GM23338 (cell line): ENCODE data around the gene TRIO.

Experiments
- CREB1 ChIP-seq: fragments of 250-450 bp; sonication (Bioruptor Pico); IDR thresholded peaks from 2 replicates; pipeline ENCODE4 v1.5.0; 2020; ENCODE audit warnings: low read depth, mild to moderate bottlenecking, moderate library complexity
- CTCF ChIP-seq, 2 experiments: fragments of 200-600 bp in 1 of 2; sonication (generic) in 1 of 2; conservative IDR thresholded peaks; 2 replicates each; pipeline versions ENCODE4 v1.5.1 to v1.6.1; 2016 to 2017; ENCODE audit warnings: antibody characterized with exemption in 2 of 2, low read depth in 2 of 2, mild to moderate bottlenecking in 2 of 2, moderate library complexity in 1 of 2
- ETS1 ChIP-seq: IDR thresholded peaks from 2 replicates; pipeline ENCODE4 v1.6.1; 2016; ENCODE audit warnings: antibody characterized with exemption
- EZH2 ChIP-seq: fragments of 200-600 bp; sonication (generic); IDR thresholded peaks from one replicate; pipeline ENCODE4 v1.8.0; 2017; ENCODE audit warnings: antibody characterized with exemption, mild to moderate bottlenecking, low read depth; ENCODE audit not compliant: unreplicated experiment
- EZH2phosphoT487 ChIP-seq: fragments of 200-600 bp; sonication (generic); IDR thresholded peaks from one replicate; pipeline ENCODE4 v1.8.1; 2018; ENCODE audit warnings: antibody characterized with exemption; ENCODE audit not compliant: unreplicated experiment
- JUNB ChIP-seq: IDR thresholded peaks from one replicate; pipeline ENCODE4 v1.6.1; 2016; ENCODE audit warnings: antibody characterized with exemption; ENCODE audit not compliant: unreplicated experiment
- NANOG ChIP-seq: IDR thresholded peaks from 2 replicates; pipeline ENCODE4 v1.6.1; 2016; ENCODE audit warnings: antibody characterized with exemption, borderline replicate concordance
- POLR2AphosphoS5 ChIP-seq: IDR thresholded peaks from 2 replicates; pipeline ENCODE4 v1.6.1; 2016; ENCODE audit warnings: antibody characterized with exemption, low read depth
- STAT1 ChIP-seq: IDR thresholded peaks from one replicate; pipeline ENCODE4 v1.6.1; 2016; ENCODE audit warnings: antibody characterized with exemption; ENCODE audit not compliant: unreplicated experiment
- ZNF331 ChIP-seq: fragments of 250-450 bp; sonication (Bioruptor Pico); IDR thresholded peaks from 2 replicates; pipeline ENCODE4 v1.5.0; 2020; ENCODE audit warnings: low read depth, mild to moderate bottlenecking, moderate library complexity
- TF ChIP-seq, protein P1 (sequence below): IDR thresholded peaks from one replicate; pipeline ENCODE4 v1.6.1; 2018; ENCODE audit warnings: antibody characterized with exemption; ENCODE audit not compliant: unreplicated experiment

- no peak for TF ChIP-seq CTCF (conservative IDR thresholded peaks at IDR 0.05; ENCODE audit: low read depth in 2 of 2)
- TF ChIP-seq EZH2, result no peak
- TF ChIP-seq CREB1, result no peak
- TF ChIP-seq STAT1, result no peak
- TF ChIP-seq POLR2AphosphoS5, result no peak
- TF ChIP-seq EZH2phosphoT487, result no peak
- TF ChIP-seq, protein P1, sequence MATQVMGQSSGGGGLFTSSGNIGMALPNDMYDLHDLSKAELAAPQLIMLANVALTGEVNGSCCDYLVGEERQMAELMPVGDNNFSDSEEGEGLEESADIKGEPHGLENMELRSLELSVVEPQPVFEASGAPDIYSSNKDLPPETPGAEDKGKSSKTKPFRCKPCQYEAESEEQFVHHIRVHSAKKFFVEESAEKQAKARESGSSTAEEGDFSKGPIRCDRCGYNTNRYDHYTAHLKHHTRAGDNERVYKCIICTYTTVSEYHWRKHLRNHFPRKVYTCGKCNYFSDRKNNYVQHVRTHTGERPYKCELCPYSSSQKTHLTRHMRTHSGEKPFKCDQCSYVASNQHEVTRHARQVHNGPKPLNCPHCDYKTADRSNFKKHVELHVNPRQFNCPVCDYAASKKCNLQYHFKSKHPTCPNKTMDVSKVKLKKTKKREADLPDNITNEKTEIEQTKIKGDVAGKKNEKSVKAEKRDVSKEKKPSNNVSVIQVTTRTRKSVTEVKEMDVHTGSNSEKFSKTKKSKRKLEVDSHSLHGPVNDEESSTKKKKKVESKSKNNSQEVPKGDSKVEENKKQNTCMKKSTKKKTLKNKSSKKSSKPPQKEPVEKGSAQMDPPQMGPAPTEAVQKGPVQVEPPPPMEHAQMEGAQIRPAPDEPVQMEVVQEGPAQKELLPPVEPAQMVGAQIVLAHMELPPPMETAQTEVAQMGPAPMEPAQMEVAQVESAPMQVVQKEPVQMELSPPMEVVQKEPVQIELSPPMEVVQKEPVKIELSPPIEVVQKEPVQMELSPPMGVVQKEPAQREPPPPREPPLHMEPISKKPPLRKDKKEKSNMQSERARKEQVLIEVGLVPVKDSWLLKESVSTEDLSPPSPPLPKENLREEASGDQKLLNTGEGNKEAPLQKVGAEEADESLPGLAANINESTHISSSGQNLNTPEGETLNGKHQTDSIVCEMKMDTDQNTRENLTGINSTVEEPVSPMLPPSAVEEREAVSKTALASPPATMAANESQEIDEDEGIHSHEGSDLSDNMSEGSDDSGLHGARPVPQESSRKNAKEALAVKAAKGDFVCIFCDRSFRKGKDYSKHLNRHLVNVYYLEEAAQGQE, result no peak
- no peak for TF ChIP-seq ETS1
- no peak for TF ChIP-seq NANOG
- TF ChIP-seq ZNF331 (CRISPR knock-in tag), result no peak
- no peak for TF ChIP-seq JUNB
Observed at GRCh38 chr5:14250748-14251701, 107.9 kb downstream of the TRIO start.
